Measurements from ENCODE around the gene SLC2A8. TPM values are rescaled to one million over a fixed set of nuclear protein-coding genes. Genes with fewer than 3 reads are reported as not detected.

The SLC2A8 gene
- total RNA-seq, 4 donors from 2014 or later: 25.4 to 38.2 (median 29.9) TPM

DNA sequence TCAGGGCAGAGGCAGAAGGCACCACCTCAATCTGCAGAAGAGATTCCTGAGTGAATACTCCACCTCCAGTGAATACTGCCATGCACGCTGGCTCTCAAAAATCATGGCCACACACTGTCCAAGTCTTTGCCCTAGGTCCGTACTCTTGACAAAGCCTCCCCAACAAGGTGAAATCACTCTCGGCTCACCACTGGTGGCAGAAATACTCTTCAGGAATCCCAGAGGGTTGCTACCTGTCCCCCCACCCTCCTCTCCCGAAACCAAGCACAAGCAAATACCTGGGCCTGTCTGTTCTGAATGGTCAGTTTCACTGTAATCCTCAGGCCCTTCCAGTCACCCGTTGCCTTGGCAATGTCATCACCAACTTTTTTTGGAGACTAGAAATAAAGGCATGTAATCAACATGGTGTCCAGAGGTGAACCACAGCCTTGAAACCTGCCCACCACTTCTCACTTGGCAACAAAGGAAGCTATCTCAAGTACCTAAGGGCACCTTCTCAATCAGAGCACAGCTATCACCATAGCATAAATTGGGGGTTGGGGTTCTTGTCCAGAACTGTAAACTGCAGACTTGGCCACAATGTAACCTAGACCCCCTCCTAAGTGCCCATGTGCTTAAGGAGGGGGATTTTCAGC, 52.5 kb downstream of the SLC2A8 start:
- Histone ChIP-seq H3K27me3 (no peaks in the 10 kb centered on the region), H3K4me3 (replicated peaks in 1 of 3) (no peak overlapping the region), H3K27ac (peak overlapping the region in 1 of 3 donors; percentile 82), H3K4me1 (peaks cover 25 to 41% of the 10 kb centered on the region in 2 donors), H3K9me3 (no peaks in the 10 kb centered on the region), H3K36me3 (peaks cover 38 to 41% of the 10 kb centered on the region in 2 donors)
- WGBS, 2 donors: 65 to 72% methylated on average over 5 of the region's 5 CpGs
- DNase-seq: no peak
- intact Hi-C loops (cut with DNase I): no loop called here
- TF ChIP-seq POLR2A (IDR thresholded peaks at IDR 0.05): no peak
- TF ChIP-seq, protein P1, sequence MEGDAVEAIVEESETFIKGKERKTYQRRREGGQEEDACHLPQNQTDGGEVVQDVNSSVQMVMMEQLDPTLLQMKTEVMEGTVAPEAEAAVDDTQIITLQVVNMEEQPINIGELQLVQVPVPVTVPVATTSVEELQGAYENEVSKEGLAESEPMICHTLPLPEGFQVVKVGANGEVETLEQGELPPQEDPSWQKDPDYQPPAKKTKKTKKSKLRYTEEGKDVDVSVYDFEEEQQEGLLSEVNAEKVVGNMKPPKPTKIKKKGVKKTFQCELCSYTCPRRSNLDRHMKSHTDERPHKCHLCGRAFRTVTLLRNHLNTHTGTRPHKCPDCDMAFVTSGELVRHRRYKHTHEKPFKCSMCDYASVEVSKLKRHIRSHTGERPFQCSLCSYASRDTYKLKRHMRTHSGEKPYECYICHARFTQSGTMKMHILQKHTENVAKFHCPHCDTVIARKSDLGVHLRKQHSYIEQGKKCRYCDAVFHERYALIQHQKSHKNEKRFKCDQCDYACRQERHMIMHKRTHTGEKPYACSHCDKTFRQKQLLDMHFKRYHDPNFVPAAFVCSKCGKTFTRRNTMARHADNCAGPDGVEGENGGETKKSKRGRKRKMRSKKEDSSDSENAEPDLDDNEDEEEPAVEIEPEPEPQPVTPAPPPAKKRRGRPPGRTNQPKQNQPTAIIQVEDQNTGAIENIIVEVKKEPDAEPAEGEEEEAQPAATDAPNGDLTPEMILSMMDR (IDR thresholded peaks at IDR 0.05): no peak

DNA sequence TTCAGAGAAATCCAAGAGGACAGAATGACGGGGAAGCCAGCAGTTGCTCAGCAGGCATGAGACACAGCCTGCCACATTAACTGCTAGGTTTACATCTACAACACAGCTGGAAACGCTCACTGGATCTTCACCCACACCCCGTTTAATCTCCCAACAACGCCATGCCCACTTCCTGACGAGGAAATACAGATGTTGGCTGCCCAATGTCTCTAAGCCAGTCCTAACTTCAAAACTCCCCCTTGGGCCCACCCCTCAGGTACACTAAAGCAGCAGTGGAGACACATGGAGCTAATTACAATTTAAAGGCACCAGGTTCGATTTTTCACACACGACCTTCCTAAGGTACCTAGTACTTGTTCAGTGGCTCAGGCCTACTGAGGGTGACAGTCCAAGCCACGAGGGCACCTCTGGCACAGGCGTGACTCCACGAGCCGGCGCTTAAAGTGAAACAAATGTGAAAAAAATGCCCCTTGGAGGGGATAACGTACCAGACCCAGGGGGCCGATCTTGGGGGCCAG, 53.3 kb downstream of the SLC2A8 start:
- no peaks in the 10 kb centered on the region for H3K27me3 ChIP-seq
- intact Hi-C loops (cut with DNase I): no loop called here
- peak overlapping the region; percentile 68 to 78 (median 74) for H3K4me3 ChIP-seq (replicated peaks in 1 of 3)
- no peak for DNase-seq
- peak overlapping the region; percentile 82 to 90 (median 89) for H3K27ac ChIP-seq
- no peak for TF ChIP-seq POLR2A (IDR thresholded peaks at IDR 0.05)
- TF ChIP-seq, protein P1 (IDR thresholded peaks at IDR 0.05): no peak
- H3K9me3 ChIP-seq: no peaks in the 10 kb centered on the region
- WGBS, 2 donors: 10 to 13% methylated on average over 13 to 14 of the region's 14 CpGs
- H3K36me3 ChIP-seq: peaks cover 32 to 33% of the 10 kb centered on the region in 2 donors
- peaks cover 25 to 38% of the 10 kb centered on the region in 2 donors for H3K4me1 ChIP-seq

DNA sequence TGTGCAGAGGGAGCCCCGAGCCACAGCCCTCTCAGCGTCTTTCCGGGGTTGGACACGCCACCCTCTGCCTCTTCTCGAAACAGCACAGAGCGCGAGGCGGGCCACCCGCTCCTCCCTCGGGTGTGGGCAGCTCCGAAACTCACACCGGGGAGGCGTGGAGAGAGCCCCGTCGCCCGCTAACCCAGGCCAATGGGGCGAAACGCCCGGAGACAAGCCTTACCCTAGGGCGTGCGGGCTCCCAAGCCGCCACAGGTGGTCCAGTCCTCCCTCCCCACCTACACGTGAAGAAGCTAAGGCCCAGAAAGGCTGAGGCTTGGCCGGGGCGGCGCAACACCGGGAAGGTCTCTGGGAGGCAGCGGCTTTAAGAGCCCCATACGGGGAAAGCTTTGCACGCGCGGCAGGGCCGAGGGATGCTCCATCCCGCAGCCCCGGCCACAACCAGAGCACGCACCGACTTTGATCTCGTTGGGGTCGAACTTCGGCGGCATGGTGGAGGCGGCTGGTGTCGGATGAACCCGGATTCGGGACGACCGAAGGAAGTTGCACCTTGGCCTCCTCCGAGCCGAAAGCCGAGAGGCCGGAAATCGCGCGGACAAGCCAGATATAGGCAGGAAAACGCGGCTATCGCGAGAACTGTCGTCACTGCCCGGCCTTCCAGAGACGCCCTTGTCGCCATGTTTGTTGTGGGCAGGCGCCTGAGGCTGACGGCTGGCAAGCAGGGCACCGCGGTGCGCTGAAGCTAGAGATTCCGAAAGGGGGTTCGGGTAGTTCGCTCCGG, 54.0 kb downstream of the SLC2A8 start, which contains the start of the genes LRSAM1 and RPL12:
LRSAM1 (plus strand) TSS at position 681 of the 778 bp plus-strand sequence. CDS start 3,018 bp downstream, outside the sequence.
RPL12 (minus strand) TSS at position 577 of the 778 bp plus-strand sequence; CDS start at position 488, 89 bp downstream.
- WGBS, 2 donors: 0% methylated on average over 32 to 35 of the region's 71 CpGs
- Histone ChIP-seq H3K4me3 (replicated peaks in 1 of 3) (peak within 1 kb of the TSS; percentile 68 to 78 (median 74)), H3K36me3 (peaks cover 30 to 31% of the 10 kb centered on the region in 2 donors), H3K27me3 (no peaks in the 10 kb centered on the region), H3K27ac (peak within 1 kb of the TSS; percentile 82 to 90 (median 89)), H3K4me1 (peaks cover 25 to 33% of the 10 kb centered on the region in 2 donors), H3K9me3 (no peaks in the 10 kb centered on the region)
- peak; percentile 96 for DNase-seq
- TF ChIP-seq, protein P1 (IDR thresholded peaks at IDR 0.05): peak in 2 of 6 experiments; percentile 10 to 24
- peak; percentile 99 to 100 for TF ChIP-seq POLR2A (IDR thresholded peaks at IDR 0.05)
- intact Hi-C loops (cut with DNase I): no loop called here

DNA sequence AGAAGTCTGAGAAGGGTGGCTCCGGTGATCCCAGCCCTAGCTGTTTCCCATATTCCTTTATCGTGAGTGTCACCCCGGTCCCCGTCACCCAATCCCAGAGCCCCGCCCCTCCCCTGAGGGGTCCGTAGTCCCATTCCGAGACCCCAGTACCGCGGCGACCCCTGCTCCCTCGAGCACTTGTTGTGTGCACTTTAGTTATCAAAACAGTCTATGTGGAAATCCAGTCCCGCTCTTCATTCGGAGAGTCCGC, 54.6 kb downstream of the SLC2A8 start:
- no peak for DNase-seq
- intact Hi-C loops (cut with DNase I): no loop called here
- H3K36me3 ChIP-seq: peaks cover 25 to 26% of the 10 kb centered on the region in 2 donors
- peak overlapping the region; percentile 82 to 90 (median 89) for H3K27ac ChIP-seq
- H3K27me3 ChIP-seq: no peaks in the 10 kb centered on the region
- peaks cover 25 to 33% of the 10 kb centered on the region in 2 donors for H3K4me1 ChIP-seq
- 1 to 2% methylated on average over 14 of the region's 14 CpGs for WGBS, 2 donors
- TF ChIP-seq, protein P1 (IDR thresholded peaks at IDR 0.05): no peak
- no peak for TF ChIP-seq POLR2A (IDR thresholded peaks at IDR 0.05)
- H3K9me3 ChIP-seq: no peaks in the 10 kb centered on the region
- peak overlapping the region; percentile 68 to 78 (median 74) for H3K4me3 ChIP-seq (replicated peaks in 1 of 3)

All from thyroid gland (tissue), 4 donors.